Smooth muscle cell (in vitro differentiated cells): ENCODE measurements around the gene HLA-A. TPM values are rescaled to one million over a fixed set of nuclear protein-coding genes. Genes with fewer than 3 reads are reported as not detected.

Source experiments
- DNase-seq: peaks from one replicate; lab custom pipeline; 2025; ENCODE audit not compliant: unreplicated experiment; lab: John Stamatoyannopoulos, UW
- H2AFZ ChIP-seq: fragments of 200-600 bp; sonication (generic); 2 replicates; pipeline ENCODE4 v1.6.0; 2016; ENCODE audit warnings: antibody characterized with exemption, low read depth, mild to moderate bottlenecking
- H3F3A ChIP-seq: fragments of 200-600 bp; sonication (generic); 2 replicates; pipeline ENCODE4 v1.6.0; 2017; ENCODE audit warnings: antibody characterized with exemption, low read depth
- H3K27ac ChIP-seq: fragments of 200-600 bp; sonication (generic); 2 replicates; pipeline ENCODE4 v1.5.1; 2016; ENCODE audit warnings: low read depth, mild to moderate bottlenecking
- H3K27me3 ChIP-seq: fragments of 200-600 bp; sonication (generic); 2 replicates; pipeline ENCODE4 v1.6.1; 2016; ENCODE audit warnings: low read depth, mild to moderate bottlenecking
- H3K36me3 ChIP-seq: fragments of 200-600 bp; sonication (generic); 2 replicates; pipeline ENCODE4 v1.5.1; 2016; ENCODE audit warnings: low read depth
- H3K4me1 ChIP-seq: fragments of 200-600 bp; sonication (generic); 2 replicates; pipeline ENCODE4 v1.5.1; 2016; ENCODE audit warnings: low read depth
- H3K4me2 ChIP-seq: fragments of 200-600 bp; sonication (generic); 2 replicates; pipeline ENCODE4 v1.6.0; 2016; ENCODE audit warnings: mild to moderate bottlenecking
- H3K4me3 ChIP-seq: fragments of 200-600 bp; sonication (generic); 2 replicates; pipeline ENCODE4 v1.5.1; 2016; ENCODE audit warnings: mild to moderate bottlenecking
- H3K79me2 ChIP-seq: fragments of 200-600 bp; sonication (generic); 2 replicates; pipeline ENCODE4 v1.6.0; 2016; ENCODE audit warnings: low read depth, mild to moderate bottlenecking
- H3K9ac ChIP-seq: fragments of 200-600 bp; sonication (generic); 2 replicates; pipeline ENCODE4 v1.6.0; 2016; ENCODE audit warnings: low read depth
- H3K9me3 ChIP-seq: fragments of 200-600 bp; sonication (generic); replicated peaks from 2 replicates; pipeline ENCODE4 v1.5.1; 2016; ENCODE audit warnings: low read depth
- H4K20me1 ChIP-seq: fragments of 200-600 bp; sonication (generic); 2 replicates; pipeline ENCODE4 v1.6.0; 2016; ENCODE audit warnings: low read depth
- WGBS: methylation state at CpG from one replicate; pipeline ENCODE4 v1.1.7; 2016; ENCODE audit warnings: low lambda C conversion rate; 5-methylcytosine and 5-hydroxymethylcytosine counted together
- polyA plus RNA-seq: library from polyadenylated mRNA; unstranded; fragments of >200 nt; fragmentation: Nextera tagmentation; extraction: Ambion mirVana; gene quantifications from 2 replicates; pipeline ENCODE4 v1.2.1, GENCODE V29; 2016
- total RNA-seq: library from RNA; depleted of rRNA; stranded (reverse); fragments of >200 nt; gene quantifications from 2 replicates; pipeline ENCODE4 v1.2.3, GENCODE V29; 2014
- TF ChIP-seq, protein P1 (sequence below): fragments of 200-600 bp; sonication (generic); IDR thresholded peaks from 2 replicates; pipeline ENCODE4 v1.5.1; 2017; ENCODE audit warnings: borderline replicate concordance, mild to moderate bottlenecking, antibody characterized with exemption; ENCODE audit not compliant: insufficient read depth, poor library complexity, severe bottlenecking

HLA-A gene
- total and polyA plus RNA-seq, 2 experiments from 2014 or later, result 287 to 558 TPM

DNA sequence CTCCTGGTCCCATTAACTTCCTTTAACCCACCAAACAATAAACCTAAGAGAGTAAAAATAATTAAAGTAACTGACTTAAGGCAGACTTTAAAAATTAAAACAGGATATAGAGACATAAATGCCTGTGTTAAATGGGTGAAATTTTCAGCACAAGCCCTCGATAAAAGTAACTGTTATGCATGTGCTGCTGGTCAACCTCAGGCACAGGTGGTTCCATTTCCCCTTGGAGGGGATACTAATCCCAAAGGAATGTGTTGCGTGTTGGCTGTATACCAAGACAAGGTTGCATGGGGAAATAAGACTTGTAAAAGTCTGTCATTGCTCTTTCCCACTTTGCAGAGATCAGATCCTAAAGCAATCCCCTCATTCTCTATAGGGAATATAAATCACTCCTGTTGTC is 25.8 kb downstream of the HLA-A start:
- H2AFZ ChIP-seq, result no peak overlapping the region
- TF ChIP-seq, protein P1, sequence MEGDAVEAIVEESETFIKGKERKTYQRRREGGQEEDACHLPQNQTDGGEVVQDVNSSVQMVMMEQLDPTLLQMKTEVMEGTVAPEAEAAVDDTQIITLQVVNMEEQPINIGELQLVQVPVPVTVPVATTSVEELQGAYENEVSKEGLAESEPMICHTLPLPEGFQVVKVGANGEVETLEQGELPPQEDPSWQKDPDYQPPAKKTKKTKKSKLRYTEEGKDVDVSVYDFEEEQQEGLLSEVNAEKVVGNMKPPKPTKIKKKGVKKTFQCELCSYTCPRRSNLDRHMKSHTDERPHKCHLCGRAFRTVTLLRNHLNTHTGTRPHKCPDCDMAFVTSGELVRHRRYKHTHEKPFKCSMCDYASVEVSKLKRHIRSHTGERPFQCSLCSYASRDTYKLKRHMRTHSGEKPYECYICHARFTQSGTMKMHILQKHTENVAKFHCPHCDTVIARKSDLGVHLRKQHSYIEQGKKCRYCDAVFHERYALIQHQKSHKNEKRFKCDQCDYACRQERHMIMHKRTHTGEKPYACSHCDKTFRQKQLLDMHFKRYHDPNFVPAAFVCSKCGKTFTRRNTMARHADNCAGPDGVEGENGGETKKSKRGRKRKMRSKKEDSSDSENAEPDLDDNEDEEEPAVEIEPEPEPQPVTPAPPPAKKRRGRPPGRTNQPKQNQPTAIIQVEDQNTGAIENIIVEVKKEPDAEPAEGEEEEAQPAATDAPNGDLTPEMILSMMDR, result no peak
- no peaks in the 10 kb centered on the region for H3K79me2 ChIP-seq
- peaks cover 36% of the 10 kb centered on the region for H3K4me1 ChIP-seq
- peaks cover 16% of the 10 kb centered on the region for H3F3A ChIP-seq
- H3K36me3 ChIP-seq, result no peaks in the 10 kb centered on the region
- H3K27ac ChIP-seq, result no peak overlapping the region
- H4K20me1 ChIP-seq, result no peaks in the 10 kb centered on the region
- no peak for DNase-seq
- H3K9ac ChIP-seq, result no peak overlapping the region
- WGBS, result 72% methylated on average over 2 of the region's 2 CpGs
- no peak overlapping the region for H3K4me2 ChIP-seq
- peaks cover 13% of the 10 kb centered on the region for H3K27me3 ChIP-seq
- H3K4me3 ChIP-seq, result no peak overlapping the region
- no peaks in the 10 kb centered on the region for H3K9me3 ChIP-seq

DNA sequence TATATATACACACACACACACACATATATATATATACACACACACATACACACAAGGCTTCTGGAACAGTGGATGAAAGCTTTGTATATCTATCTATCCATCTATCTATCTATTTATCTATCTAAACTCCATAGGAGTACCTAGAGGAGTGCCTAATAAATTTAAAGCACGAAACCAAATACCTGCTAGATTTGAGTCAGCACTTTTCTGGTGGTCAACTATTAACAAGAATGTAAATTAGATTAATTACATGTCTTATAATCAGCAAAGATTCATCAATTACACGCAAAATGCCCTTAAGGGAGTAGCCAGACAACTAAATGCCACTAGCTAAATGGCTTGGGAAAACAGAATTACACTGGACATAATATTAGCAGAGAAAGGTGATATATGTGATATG is 26.6 kb downstream of the HLA-A start:
- no peaks in the 10 kb centered on the region for H3K9me3 ChIP-seq
- peaks cover 16% of the 10 kb centered on the region for H3F3A ChIP-seq
- no peak overlapping the region for H3K4me3 ChIP-seq
- H3K79me2 ChIP-seq, result no peaks in the 10 kb centered on the region
- TF ChIP-seq, protein P1, result no peak
- peaks cover 20% of the 10 kb centered on the region for H3K27me3 ChIP-seq
- 97% methylated on average over 2 of the region's 2 CpGs for WGBS
- H3K4me2 ChIP-seq, result no peak overlapping the region
- H3K36me3 ChIP-seq, result no peaks in the 10 kb centered on the region
- H3K27ac ChIP-seq, result no peak overlapping the region
- H4K20me1 ChIP-seq, result no peaks in the 10 kb centered on the region
- DNase-seq, result no peak
- H2AFZ ChIP-seq, result no peak overlapping the region
- peaks cover 36% of the 10 kb centered on the region for H3K4me1 ChIP-seq
- no peak overlapping the region for H3K9ac ChIP-seq

DNA sequence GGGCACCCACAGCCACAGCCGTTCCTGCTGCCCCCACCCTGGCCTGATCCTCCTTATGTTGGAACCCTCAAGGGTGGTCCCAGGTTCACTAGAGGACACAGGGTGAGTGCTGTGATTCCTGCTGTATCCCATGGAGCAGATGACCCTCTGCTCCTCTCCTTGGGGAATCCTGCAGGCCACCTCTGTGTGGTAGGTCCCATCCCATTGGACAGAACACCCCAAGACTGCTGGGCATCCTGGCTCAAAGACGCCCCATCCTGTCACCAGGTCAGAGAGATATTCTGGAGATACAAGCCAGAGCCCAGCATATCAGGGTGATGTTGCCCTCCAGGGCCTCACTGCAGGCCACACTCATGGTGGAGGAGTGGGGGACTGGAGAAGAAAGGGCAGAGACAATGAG is 28.4 kb downstream of the HLA-A start:
- WGBS, result 62% methylated on average over 2 of the region's 2 CpGs
- no peaks in the 10 kb centered on the region for H3K9me3 ChIP-seq
- TF ChIP-seq, protein P1, result no peak

DNA sequence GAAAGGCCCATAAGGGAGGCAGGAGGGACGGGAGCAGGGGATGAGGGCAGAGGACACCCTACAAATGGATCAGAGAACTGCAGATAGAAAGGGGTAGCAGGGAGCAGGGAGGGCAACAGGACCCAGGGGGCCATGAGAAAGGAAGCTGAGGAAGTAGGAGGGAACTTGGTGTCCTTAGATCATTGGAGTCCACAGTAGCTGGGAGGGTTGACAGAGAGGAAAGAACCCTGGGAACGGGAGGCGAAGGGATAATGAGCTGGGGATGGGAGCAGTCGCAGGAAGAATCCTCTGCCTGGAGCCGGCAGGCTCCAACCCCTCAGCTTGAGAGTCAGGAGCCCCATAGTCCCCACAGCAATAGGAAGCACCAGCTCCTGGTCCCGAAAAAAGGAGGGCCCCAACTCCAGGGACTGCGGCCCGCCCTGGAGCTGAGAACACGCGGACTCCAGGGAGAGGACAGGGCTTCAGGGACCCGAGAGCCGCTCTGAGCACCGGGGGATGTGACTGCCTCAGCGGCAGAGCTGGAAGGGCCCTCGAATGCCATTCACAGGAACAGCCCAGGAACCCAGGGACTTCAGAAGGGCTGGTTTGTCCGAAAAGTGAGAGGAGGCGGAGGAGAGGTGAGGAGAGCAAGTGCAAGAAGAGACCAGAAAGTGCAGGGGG is 32.7 kb downstream of the HLA-A start:
- H3K4me3 ChIP-seq, result no peak overlapping the region
- H3F3A ChIP-seq, result no peaks in the 10 kb centered on the region
- H3K27me3 ChIP-seq, result peaks cover 65% of the 10 kb centered on the region
- no peaks in the 10 kb centered on the region for H3K79me2 ChIP-seq
- H3K36me3 ChIP-seq, result no peaks in the 10 kb centered on the region
- no peaks in the 10 kb centered on the region for H3K9me3 ChIP-seq
- WGBS, result 22% methylated on average over 17 of the region's 17 CpGs
- H3K4me1 ChIP-seq, result peaks cover 5% of the 10 kb centered on the region
- no peaks in the 10 kb centered on the region for H4K20me1 ChIP-seq
- no peak overlapping the region for H3K27ac ChIP-seq
- no peak overlapping the region for H2AFZ ChIP-seq
- TF ChIP-seq, protein P1, result no peak
- H3K4me2 ChIP-seq, result peak overlapping the region; percentile 15
- no peak overlapping the region for H3K9ac ChIP-seq
- DNase-seq, result no peak

More for the DNA sequence above, 28.4 kb downstream of the HLA-A start:
- Histone ChIP-seq H3K36me3 (no peaks in the 10 kb centered on the region), H3F3A (peaks cover 4% of the 10 kb centered on the region), H3K4me2 (no peak overlapping the region), H3K27ac (no peak overlapping the region), H3K9ac (no peak overlapping the region), H3K4me3 (no peak overlapping the region), H2AFZ (no peak overlapping the region), H3K79me2 (no peaks in the 10 kb centered on the region), H3K27me3 (peaks cover 39% of the 10 kb centered on the region), H3K4me1 (peaks cover 24% of the 10 kb centered on the region), H4K20me1 (no peaks in the 10 kb centered on the region)
- DNase-seq, result no peak
